CD8-positive, alpha-beta memory T cell (primary cell): Measurements from ENCODE around the gene TARBP2. TPM values are rescaled to one million over a fixed set of nuclear protein-coding genes. Genes with fewer than 3 reads are reported as not detected.

Experiments
- CTCF ChIA-PET: fragments of 350-600 bp; sonication (Branson Sonifier 250); formaldehyde crosslinking; loops from one replicate; lab custom pipeline; 2021; ENCODE audit warnings: antibody characterized with exemption; lab: Charles Lee
- POLR2A ChIA-PET: fragments of 350-600 bp; sonication (Branson Sonifier 250); formaldehyde crosslinking; loops from one replicate; lab custom pipeline; 2021; ENCODE audit warnings: antibody characterized with exemption; lab: Charles Lee
- DNase-seq, 5 donors: peaks; one replicate each; pipeline versions ENCODE4 v3.0.0 to v3.0.0-alpha.2; 2020 to 2022; ENCODE audit warnings: mixed read lengths in 1 of 5
- H3K27ac ChIP-seq: one replicate; pipeline ENCODE4 v1.7.0; 2013; ENCODE audit warnings: low read depth, mild to moderate bottlenecking, low read length, moderate library complexity
- H3K27me3 ChIP-seq: 2 replicates; pipeline ENCODE4 v1.7.0; 2013; ENCODE audit warnings: low read length, mild to moderate bottlenecking; ENCODE audit not compliant: insufficient read depth, poor library complexity, severe bottlenecking
- H3K36me3 ChIP-seq: 2 replicates; pipeline ENCODE4 v1.7.0; 2013; ENCODE audit warnings: mild to moderate bottlenecking, low read length, moderate library complexity; ENCODE audit not compliant: insufficient read depth
- H3K4me1 ChIP-seq: 2 replicates; pipeline ENCODE4 v1.7.0; 2013; ENCODE audit warnings: mild to moderate bottlenecking, low read length, moderate library complexity; ENCODE audit not compliant: insufficient read depth
- H3K4me3 ChIP-seq: 2 replicates; pipeline ENCODE4 v1.7.0; 2013; ENCODE audit warnings: mild to moderate bottlenecking, low read length
- H3K9me3 ChIP-seq: 2 replicates; pipeline ENCODE4 v1.7.0; 2013; ENCODE audit warnings: mild to moderate bottlenecking, low read length
- H3K27ac Mint-ChIP-seq, 8 donors: one replicate each; pipeline ENCODE4 v1.8.0; 2020 to 2021; ENCODE audit warnings: mixed read lengths in 8 of 8, mild to moderate bottlenecking in 6 of 8, inconsistent platforms in 3 of 8, moderate library complexity in 3 of 8
- H3K27me3 Mint-ChIP-seq, 2 donors: one replicate each; pipeline ENCODE4 v1.8.0; 2020 to 2021; ENCODE audit warnings: mixed read lengths in 2 of 2, mild to moderate bottlenecking in 1 of 2, moderate library complexity in 1 of 2
- H3K36me3 Mint-ChIP-seq, 3 donors: one replicate each; pipeline ENCODE4 v1.8.0; 2020 to 2021; ENCODE audit warnings: mixed read lengths in 3 of 3, inconsistent platforms in 1 of 3, mild to moderate bottlenecking in 1 of 3
- H3K4me1 Mint-ChIP-seq, 3 donors: one replicate each; pipeline ENCODE4 v1.8.0; 2020 to 2021; ENCODE audit warnings: mixed read lengths in 3 of 3, inconsistent platforms in 1 of 3, mild to moderate bottlenecking in 1 of 3
- H3K4me3 Mint-ChIP-seq, 7 donors: one replicate each; pipeline ENCODE4 v1.8.0; 2020 to 2021; ENCODE audit warnings: mixed read lengths in 7 of 7, mild to moderate bottlenecking in 6 of 7, moderate library complexity in 4 of 7, inconsistent platforms in 2 of 7
- H3K9me3 Mint-ChIP-seq, 5 donors: one replicate each; pipeline ENCODE4 v1.8.0; 2020 to 2022; ENCODE audit warnings: mixed read lengths in 5 of 5, mild to moderate bottlenecking in 3 of 5, moderate library complexity in 2 of 5, inconsistent platforms in 1 of 5
- polyA plus RNA-seq: library from polyadenylated mRNA; unstranded; fragments of 300-500 nt; fragmentation: Illumina TruSeq; gene quantifications from one replicate; pipeline ENCODE4 v1.2.3, GENCODE V29; 2021
- total RNA-seq, 2 experiments: library from RNA; stranded (reverse); gene quantifications; one replicate each; pipeline ENCODE4 v1.2.3, GENCODE V29; 2021

TARBP2 gene
- total and polyA plus RNA-seq, 3 experiments from 2014 or later: 26.3 to 65.1 (median 62.1) TPM

DNA sequence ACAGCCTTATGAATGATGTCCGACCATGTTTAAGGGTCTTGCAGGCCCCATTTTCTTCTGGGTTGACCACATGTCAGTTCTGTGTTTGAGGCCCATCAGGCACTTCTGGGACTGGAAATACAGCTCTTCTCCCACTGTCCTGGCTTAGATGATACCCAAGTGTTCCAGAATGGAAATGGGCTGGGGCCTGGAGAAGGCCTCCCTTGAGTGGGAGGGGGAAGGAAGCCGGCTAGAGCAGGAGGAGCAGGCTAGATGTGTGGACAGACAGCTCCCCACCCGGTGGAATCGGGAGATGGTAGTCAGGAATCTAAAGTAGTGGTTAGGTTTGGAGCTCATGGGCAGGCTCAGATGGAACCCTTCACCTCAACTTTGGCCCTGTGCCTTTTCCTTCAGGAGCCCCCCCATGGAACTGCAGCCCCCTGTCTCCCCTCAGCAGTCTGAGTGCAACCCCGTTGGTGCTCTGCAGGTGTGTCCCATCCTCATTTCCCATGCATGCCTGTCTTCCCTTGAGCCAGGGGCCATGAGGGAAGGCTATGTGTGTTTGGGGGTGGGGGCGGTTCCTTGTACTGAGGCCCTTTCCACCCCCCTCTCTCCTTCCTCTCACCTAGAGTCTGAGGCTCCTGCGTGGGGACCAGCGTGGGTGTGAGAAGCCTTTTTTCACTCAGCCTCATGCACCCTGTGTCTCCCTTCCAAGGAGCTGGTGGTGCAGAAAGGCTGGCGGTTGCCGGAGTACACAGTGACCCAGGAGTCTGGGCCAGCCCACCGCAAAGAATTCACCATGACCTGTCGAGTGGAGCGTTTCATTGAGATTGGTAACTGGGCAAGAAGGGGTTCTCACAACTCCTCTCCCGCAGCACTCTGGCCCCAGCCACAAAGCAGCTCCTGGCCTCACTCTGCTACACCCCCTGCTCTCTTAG lies 3.2 kb downstream of the TARBP2 start:
- Histone ChIP-seq H3K36me3 (peaks cover 14% of the 10 kb centered on the region), H3K4me1 (peaks cover 27% of the 10 kb centered on the region), H3K27me3 (no peaks in the 10 kb centered on the region), H3K4me3 (no peak overlapping the region), H3K9me3 (no peaks in the 10 kb centered on the region), H3K27ac (no peak overlapping the region)
- Mint-ChIP-seq H3K4me3 (peak overlapping the region in 1 of 7 donors; percentile 68), H3K4me1 (peaks cover 19 to 37% (median 29%) of the 10 kb centered on the region in 3 donors), H3K36me3 (peaks cover 0 to 43% (median 3%) of the 10 kb centered on the region in 3 donors), H3K27me3 (no peaks in the 10 kb centered on the region), H3K27ac (peak overlapping the region in 3 of 8 donors; percentile 23 to 82 (median 55)), H3K9me3 (no peaks in the 10 kb centered on the region)
- no peak for DNase-seq
- ChIA-PET POLR2A (interaction anchor here (0.5 kb wide), 2 partner anchors 27 to 76 kb away, joined by 7 to 9 read pairs; no protein-coding TSS in a partner anchor), CTCF (interaction anchor here (1.4 to 1.5 kb wide), 3 partner anchors 10 to 159 kb away, joined by 4 to 5 read pairs (median 4); no protein-coding TSS in a partner anchor)

DNA sequence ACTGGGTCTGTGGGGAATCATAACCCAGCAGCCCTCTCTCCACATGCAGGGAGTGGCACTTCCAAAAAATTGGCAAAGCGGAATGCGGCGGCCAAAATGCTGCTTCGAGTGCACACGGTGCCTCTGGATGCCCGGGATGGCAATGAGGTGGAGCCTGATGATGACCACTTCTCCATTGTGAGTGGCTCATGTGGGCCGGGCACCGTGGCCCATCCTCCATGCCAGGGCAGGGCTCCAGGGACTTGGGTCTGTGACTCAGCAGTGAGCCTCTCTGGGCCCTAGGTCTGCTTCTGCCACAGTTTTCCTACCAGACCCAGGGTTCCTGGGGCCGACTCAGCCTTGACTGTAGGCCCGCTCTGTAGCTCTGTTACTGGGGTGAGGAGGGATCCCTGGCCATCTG lies 4.0 kb downstream of the TARBP2 start:
- Histone ChIP-seq H3K9me3 (no peaks in the 10 kb centered on the region), H3K4me3 (no peak overlapping the region), H3K4me1 (peaks cover 21% of the 10 kb centered on the region), H3K27me3 (no peaks in the 10 kb centered on the region), H3K27ac (no peak overlapping the region), H3K36me3 (peaks cover 14% of the 10 kb centered on the region)
- Mint-ChIP-seq H3K27me3 (no peaks in the 10 kb centered on the region), H3K36me3 (peaks cover 0 to 41% (median 2%) of the 10 kb centered on the region in 3 donors), H3K4me1 (peaks cover 14 to 31% (median 25%) of the 10 kb centered on the region in 3 donors), H3K4me3 (peak overlapping the region in 2 of 7 donors; percentile 29 to 50), H3K27ac (peak overlapping the region in 1 of 8 donors; percentile 38), H3K9me3 (no peaks in the 10 kb centered on the region)
- DNase-seq: no peak
- ChIA-PET POLR2A (interaction anchor here (0.5 kb wide), 1 partner anchor 27 kb away, joined by 9 read pairs; no protein-coding TSS in a partner anchor), CTCF (interaction anchor here (1.4 kb wide), 1 partner anchor 11 kb away, joined by 5 read pairs; no protein-coding TSS in a partner anchor)

DNA sequence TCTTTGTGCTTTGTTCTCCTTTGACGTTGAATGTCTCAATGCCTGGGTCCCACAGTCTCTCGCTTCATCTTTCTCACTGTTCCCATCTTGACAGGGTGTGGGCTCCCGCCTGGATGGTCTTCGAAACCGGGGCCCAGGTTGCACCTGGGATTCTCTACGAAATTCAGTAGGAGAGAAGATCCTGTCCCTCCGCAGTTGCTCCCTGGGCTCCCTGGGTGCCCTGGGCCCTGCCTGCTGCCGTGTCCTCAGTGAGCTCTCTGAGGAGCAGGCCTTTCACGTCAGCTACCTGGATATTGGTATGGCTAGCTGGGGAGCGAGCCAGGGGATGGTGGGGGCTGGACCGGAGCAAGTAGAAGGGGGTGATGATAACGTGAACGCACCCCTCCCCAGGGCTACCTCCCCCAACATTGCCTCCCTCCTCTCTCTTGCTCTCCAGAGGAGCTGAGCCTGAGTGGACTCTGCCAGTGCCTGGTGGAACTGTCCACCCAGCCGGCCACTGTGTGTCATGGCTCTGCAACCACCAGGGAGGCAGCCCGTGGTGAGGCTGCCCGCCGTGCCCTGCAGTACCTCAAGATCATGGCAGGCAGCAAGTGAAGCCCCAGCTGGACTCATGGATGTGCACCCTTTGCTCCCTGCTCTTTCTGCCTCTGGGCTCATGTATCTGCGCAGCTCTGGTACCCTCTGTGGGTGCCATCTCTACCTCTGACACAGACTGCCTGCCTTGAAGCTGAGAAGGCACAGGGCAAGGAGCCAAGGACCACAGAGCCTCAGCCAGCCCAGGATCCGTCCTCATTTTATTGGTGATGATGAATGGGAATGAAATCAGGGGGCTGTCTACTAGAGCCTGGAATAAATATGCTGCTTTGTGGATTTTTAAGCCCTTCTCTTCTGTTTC lies 4.7 kb downstream of the TARBP2 start:
- Mint-ChIP-seq H3K36me3 (peaks cover 0 to 44% (median 2%) of the 10 kb centered on the region in 3 donors), H3K9me3 (no peaks in the 10 kb centered on the region), H3K4me3 (peak overlapping the region in 2 of 7 donors; percentile 23 to 50), H3K27me3 (no peaks in the 10 kb centered on the region), H3K4me1 (peaks cover 12 to 26% (median 21%) of the 10 kb centered on the region in 3 donors), H3K27ac (no peak overlapping the region)
- Histone ChIP-seq H3K4me1 (peaks cover 19% of the 10 kb centered on the region), H3K27ac (no peak overlapping the region), H3K9me3 (no peaks in the 10 kb centered on the region), H3K36me3 (peaks cover 14% of the 10 kb centered on the region), H3K4me3 (no peak overlapping the region), H3K27me3 (no peaks in the 10 kb centered on the region)
- ChIA-PET POLR2A (no interaction called here), CTCF (interaction anchor here (1.1 to 1.4 kb wide), 2 partner anchors 12 to 185 kb away, joined by 3 to 5 read pairs; partner anchors contain the start of gene AAAS)
- no peak for DNase-seq

DNA sequence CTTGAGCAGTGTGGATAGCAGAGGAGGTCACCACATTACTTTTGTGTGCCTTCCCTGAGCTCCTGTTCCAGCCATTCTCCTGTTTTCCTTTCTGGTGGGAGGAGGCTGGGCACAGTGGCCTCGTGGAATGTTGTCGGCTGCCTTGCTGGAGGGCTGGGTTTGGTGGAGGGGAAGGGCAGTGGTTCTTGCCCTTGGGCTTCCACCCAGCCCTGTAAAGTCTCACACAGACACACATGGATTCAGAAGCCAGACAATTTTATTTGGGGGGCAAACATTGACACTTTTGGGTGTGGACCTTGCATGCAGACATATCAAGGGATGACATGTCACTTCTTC lies 5.3 kb downstream of the TARBP2 start:
- Mint-ChIP-seq H3K27me3 (no peaks in the 10 kb centered on the region), H3K4me3 (no peak overlapping the region), H3K36me3 (peaks cover 0 to 42% (median 2%) of the 10 kb centered on the region in 3 donors), H3K9me3 (no peaks in the 10 kb centered on the region), H3K4me1 (peaks cover 12 to 23% (median 21%) of the 10 kb centered on the region in 3 donors), H3K27ac (no peak overlapping the region)
- Histone ChIP-seq H3K27me3 (no peaks in the 10 kb centered on the region), H3K9me3 (no peaks in the 10 kb centered on the region), H3K4me3 (no peak overlapping the region), H3K36me3 (peaks cover 14% of the 10 kb centered on the region), H3K27ac (no peak overlapping the region), H3K4me1 (peaks cover 19% of the 10 kb centered on the region)
- ChIA-PET CTCF (interaction anchor here (1.1 kb wide), 1 partner anchor 185 kb away, joined by 3 read pairs; the partner anchor contains the start of gene AAAS), POLR2A (no interaction called here)
- DNase-seq: no peak

DNA sequence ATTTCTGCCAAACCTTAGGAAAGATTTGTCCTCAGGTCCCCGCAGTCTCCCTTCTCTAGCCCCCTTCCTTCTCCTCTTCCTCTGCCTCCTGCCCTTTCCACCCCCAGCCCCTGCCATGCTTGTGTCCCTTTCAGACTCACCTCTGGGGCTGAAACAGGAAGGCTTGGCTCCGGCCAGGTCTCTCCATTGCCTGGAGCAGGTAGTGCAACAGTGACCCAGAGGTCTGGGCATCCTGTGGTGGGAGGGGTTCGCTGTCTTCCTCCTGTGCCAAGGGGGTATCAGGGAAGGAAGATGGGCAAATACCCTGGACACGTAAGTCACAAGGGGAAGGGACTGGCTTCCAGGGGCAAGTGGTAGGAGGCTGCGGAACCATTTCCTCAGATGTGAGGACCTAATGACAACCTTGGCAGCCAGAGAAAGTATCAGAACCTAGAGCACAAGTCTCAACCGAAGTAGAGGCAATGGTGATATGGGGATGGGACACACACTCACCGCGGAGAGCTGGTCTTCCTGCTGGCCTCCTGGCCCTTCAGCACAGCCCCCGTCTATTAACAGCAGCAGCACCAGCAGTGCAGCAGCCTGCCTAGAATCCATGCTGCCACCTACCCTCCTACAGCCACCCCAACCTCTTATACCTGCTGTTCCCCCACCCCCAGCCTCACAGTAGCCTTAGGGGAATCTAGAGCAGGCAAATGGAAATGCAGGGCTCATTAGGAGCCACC lies 6.0 kb downstream of the TARBP2 start, which contains the start of gene NPFF:
Gene NPFF, minus strand, starts transcription at position 604 of the 722 bp plus-strand sequence. Its CDS starts 10 bp downstream, at position 594.
- no peak for DNase-seq
- H3K36me3 Mint-ChIP-seq: peaks cover 0 to 48% (median 2%) of the 10 kb centered on the region in 3 donors
- peaks cover 6 to 17% (median 16%) of the 10 kb centered on the region in 3 donors for H3K4me1 Mint-ChIP-seq
- Histone ChIP-seq H3K4me3 (no peak within 1 kb of the TSS), H3K4me1 (peaks cover 13% of the 10 kb centered on the region), H3K36me3 (peaks cover 18% of the 10 kb centered on the region), H3K9me3 (no peaks in the 10 kb centered on the region), H3K27ac (no peak within 1 kb of the TSS), H3K27me3 (no peaks in the 10 kb centered on the region)
- CTCF ChIA-PET: interaction anchor here (2.5 to 4.9 kb wide), 4 partner anchors 14 to 154 kb away, joined by 13 to 57 read pairs (median 26); partner anchors contain the start of gene AMHR2
- no peaks in the 10 kb centered on the region for H3K9me3 Mint-ChIP-seq
- POLR2A ChIA-PET: interaction anchor here (1.6 kb wide), 1 partner anchor 155 kb away, joined by 4 read pairs; no protein-coding TSS in a partner anchor
- H3K4me3 Mint-ChIP-seq: no peak within 1 kb of the TSS
- H3K27ac Mint-ChIP-seq: peak within 1 kb of the TSS in 3 of 8 donors; percentile 69 to 88 (median 72)
- no peaks in the 10 kb centered on the region for H3K27me3 Mint-ChIP-seq

DNA sequence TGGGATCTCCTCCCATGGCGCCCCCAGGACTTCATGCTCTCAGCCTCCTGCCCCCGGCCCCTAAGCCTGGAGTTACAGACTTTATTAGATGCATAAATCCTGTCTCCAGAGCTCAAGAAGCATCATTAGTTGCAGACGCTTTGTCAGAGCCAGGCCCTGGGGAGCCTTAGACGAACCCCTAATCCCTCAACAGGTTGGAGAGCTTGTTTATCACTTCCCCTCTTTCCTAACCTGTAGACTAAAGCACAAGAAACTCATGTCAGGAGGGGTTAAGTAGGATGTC lies 6.5 kb downstream of the TARBP2 start:
- no peaks in the 10 kb centered on the region for H3K27me3 ChIP-seq
- no peaks in the 10 kb centered on the region for H3K27me3 Mint-ChIP-seq
- peaks cover 4 to 14% (median 12%) of the 10 kb centered on the region in 3 donors for H3K4me1 Mint-ChIP-seq
- no peak overlapping the region for H3K27ac ChIP-seq
- no peak overlapping the region for H3K4me3 ChIP-seq
- DNase-seq: no peak
- no peak overlapping the region for H3K4me3 Mint-ChIP-seq
- H3K36me3 Mint-ChIP-seq: peaks cover 0 to 53% (median 2%) of the 10 kb centered on the region in 3 donors
- ChIA-PET CTCF (interaction anchor here (1.9 to 4.9 kb wide), 8 partner anchors 8 to 186 kb away, joined by 6 to 57 read pairs (median 18); partner anchors contain the start of genes AAAS, AMHR2, MAP3K12 and TARBP2), POLR2A (interaction anchor here (1.4 to 1.6 kb wide), 2 partner anchors 155 to 186 kb away, joined by 4 read pairs; partner anchors contain the start of gene AAAS)
- H3K4me1 ChIP-seq: peaks cover 8% of the 10 kb centered on the region
- H3K36me3 ChIP-seq: peaks cover 23% of the 10 kb centered on the region
- no peaks in the 10 kb centered on the region for H3K9me3 Mint-ChIP-seq
- H3K27ac Mint-ChIP-seq: peak overlapping the region in 3 of 8 donors; percentile 23 to 88 (median 69)
- no peaks in the 10 kb centered on the region for H3K9me3 ChIP-seq
